SK-N-SH (cell line): ENCODE measurements around the gene LMX1A. TPM values are rescaled to one million over a fixed set of nuclear protein-coding genes. Genes with fewer than 3 reads are reported as not detected.

Experiments used
- CTCF ChIA-PET: fragments of 300-600, 350-600 bp; formaldehyde crosslinking; extraction: SDS; loops from one replicate; lab custom pipeline; 2021; lab: Yijun Ruan, JAX
- POLR2A ChIA-PET: fragments of 350-600 bp; sonication (Branson Sonifier 250); formaldehyde crosslinking; extraction: SDS; loops from one replicate; lab custom pipeline; 2020; ENCODE audit warnings: antibody characterized with exemption, inconsistent platforms; lab: Yijun Ruan, JAX
- DNase-seq: peaks from one replicate; pipeline ENCODE4 v3.0.0; 2012
- H2AFZ ChIP-seq: fragments of 200-600 bp; sonication (generic); 2 replicates; pipeline ENCODE4 v1.8.1; 2016; ENCODE audit warnings: antibody characterized with exemption, mild to moderate bottlenecking, low read depth
- H3F3A ChIP-seq: fragments of 200-600 bp; sonication (generic); replicated peaks from 2 replicates; pipeline ENCODE3; 2016; ENCODE audit warnings: antibody characterized with exemption, mild to moderate bottlenecking; ENCODE audit not compliant: insufficient read depth
- H3K27ac ChIP-seq, 2 experiments: fragments of 200-500 bp in 1 of 2; fragments of 200-600 bp in 1 of 2; sonication (Bioruptor generic) in 1 of 2; sonication (generic), shearing (Covaris generic) in 1 of 2; 2 replicates each; pipeline versions ENCODE4 v1.5.1 to v1.6.1; 2014 to 2016; ENCODE audit warnings: low read depth in 2 of 2, inconsistent platforms in 1 of 2, low read length in 1 of 2, mild to moderate bottlenecking in 1 of 2, mixed read lengths in 1 of 2
- H3K27me3 ChIP-seq: fragments of 200-600 bp; sonication (generic), shearing (Covaris generic); 2 replicates; pipeline ENCODE4 v1.6.1; 2016; ENCODE audit warnings: mixed run types; ENCODE audit not compliant: insufficient read depth
- H3K36me3 ChIP-seq, 2 experiments: fragments of 200-500 bp in 1 of 2; fragments of 200-600 bp in 1 of 2; sonication (Bioruptor generic) in 1 of 2; sonication (generic) in 1 of 2; replicated peaks in 1 of 2; 2 replicates each; pipeline versions ENCODE3 to v1.5.1; 2014 to 2016; ENCODE audit warnings: low read length in 1 of 2, mild to moderate bottlenecking in 1 of 2; ENCODE audit not compliant: insufficient read depth in 2 of 2, control insufficient read depth in 1 of 2
- H3K4me1 ChIP-seq, 2 experiments: fragments of 200-500 bp in 1 of 2; fragments of 200-600 bp in 1 of 2; sonication (Bioruptor generic) in 1 of 2; sonication (generic), shearing (Covaris generic) in 1 of 2; 2 replicates each; pipeline versions ENCODE4 v1.5.1 to v1.6.1; 2014 to 2016; ENCODE audit warnings: low read depth in 1 of 2, low read length in 1 of 2, mixed run types in 1 of 2; ENCODE audit not compliant: insufficient read depth in 2 of 2, control insufficient read depth in 1 of 2
- H3K4me2 ChIP-seq: fragments of 200-600 bp; sonication (generic), shearing (Covaris generic); 2 replicates; pipeline ENCODE4 v1.6.1; 2017; ENCODE audit warnings: mixed run types
- H3K4me3 ChIP-seq, 2 experiments: fragments of 200-500 bp in 1 of 2; fragments of 200-600 bp in 1 of 2; sonication (Bioruptor generic) in 1 of 2; sonication (generic), shearing (Covaris generic) in 1 of 2; 2 replicates each; pipeline versions ENCODE4 v1.5.1 to v1.8.1; 2014 to 2016; ENCODE audit warnings: low read depth in 2 of 2, inconsistent platforms in 1 of 2, low read length in 1 of 2, mild to moderate bottlenecking in 1 of 2, mixed read lengths in 1 of 2, moderate library complexity in 1 of 2
- H3K79me2 ChIP-seq: fragments of 200-600 bp; sonication (generic); 2 replicates; pipeline ENCODE4 v1.8.1; 2017; ENCODE audit warnings: mild to moderate bottlenecking; ENCODE audit not compliant: insufficient read depth
- H3K9ac ChIP-seq: fragments of 200-600 bp; sonication (generic); 2 replicates; pipeline ENCODE4 v1.6.1; 2017; ENCODE audit warnings: mixed run types
- H3K9me2 ChIP-seq: fragments of 200-600 bp; sonication (generic); 2 replicates; pipeline ENCODE4 v1.6.1; 2017; ENCODE audit warnings: mixed run types
- H3K9me3 ChIP-seq: fragments of 200-600 bp; sonication (generic); 2 replicates; pipeline ENCODE4 v1.6.1; 2017; ENCODE audit warnings: mixed run types, mild to moderate bottlenecking, moderate library complexity
- H4K20me1 ChIP-seq: fragments of 200-600 bp; sonication (generic); 2 replicates; pipeline ENCODE4 v1.6.1; 2017; ENCODE audit warnings: mild to moderate bottlenecking, mixed run types; ENCODE audit not compliant: insufficient read depth
- CHD2 ChIP-seq: fragments of 150-350 bp; IDR thresholded peaks from 2 replicates; pipeline ENCODE4 v1.6.1; 2018; ENCODE audit warnings: low read length; ENCODE audit not compliant: partially characterized antibody
- CTCF ChIP-seq: fragments of 200-600 bp; sonication (generic); IDR thresholded peaks from 2 replicates; pipeline ENCODE4 v1.6.1; 2017; ENCODE audit warnings: antibody characterized with exemption, mild to moderate bottlenecking, moderate library complexity
- ELF1 ChIP-seq: IDR thresholded peaks from 2 replicates; pipeline ENCODE4 v1.4.0; 2012
- EP300 ChIP-seq, 2 experiments: IDR thresholded peaks; 2 replicates each; pipeline versions ENCODE4 v1.4.0 to v1.6.1; 2012; ENCODE audit warnings: borderline replicate concordance in 1 of 2, low read depth in 1 of 2, low read length in 1 of 2
- FOXJ3 ChIP-seq: sonication (generic); formaldehyde crosslinking; IDR thresholded peaks from 2 replicates; pipeline ENCODE4 v1.5.1; 2020; ENCODE audit warnings: mild to moderate bottlenecking, missing genetic modification reagents
- MAX ChIP-seq: IDR thresholded peaks from 2 replicates; pipeline ENCODE4 v1.4.0; 2012; ENCODE audit warnings: low read depth
- MEF2A ChIP-seq: IDR thresholded peaks from 2 replicates; pipeline ENCODE4 v1.4.0; 2012; ENCODE audit warnings: low read depth, borderline replicate concordance
- MXI1 ChIP-seq: IDR thresholded peaks from 2 replicates; pipeline ENCODE4 v1.6.1; 2012; ENCODE audit warnings: mild to moderate bottlenecking, low read depth, low read length, improper control_type of control experiment
- PBX3 ChIP-seq: IDR thresholded peaks from 2 replicates; pipeline ENCODE4; 2012
- RAD21 ChIP-seq: IDR thresholded peaks from 2 replicates; pipeline ENCODE4 v1.6.1; 2012; ENCODE audit warnings: mild to moderate bottlenecking, low read length
- RCOR1 ChIP-seq: fragments of 150-350 bp; IDR thresholded peaks from 2 replicates; pipeline ENCODE4 v1.6.1; 2017; ENCODE audit warnings: antibody characterized with exemption, low read length
- RXRA ChIP-seq: IDR thresholded peaks from 2 replicates; pipeline ENCODE4 v1.4.0; 2012; ENCODE audit warnings: low read depth, mild to moderate bottlenecking, borderline replicate concordance
- SMC3 ChIP-seq: IDR thresholded peaks from 2 replicates; pipeline ENCODE4 v1.6.1; 2012; ENCODE audit warnings: low read depth, low read length, improper control_type of control experiment
- TAF1 ChIP-seq: IDR thresholded peaks from 2 replicates; pipeline ENCODE4 v1.6.1; 2012; ENCODE audit warnings: low read depth, mild to moderate bottlenecking, low read length, moderate library complexity, borderline replicate concordance
- ZBTB33 ChIP-seq: IDR thresholded peaks from 2 replicates; pipeline ENCODE4 v1.4.0; 2012; ENCODE audit warnings: low read depth, borderline replicate concordance
- WGBS: methylation state at CpG from one replicate; pipeline ENCODE4 v1.1.6; 2017; ENCODE audit warnings: low lambda C conversion rate; 5-methylcytosine and 5-hydroxymethylcytosine counted together
- polyA plus RNA-seq, 3 experiments: library from polyadenylated mRNA; depleted of rRNA; stranded (reverse); fragments of >200 nt; gene quantifications; 2 replicates each; pipeline ENCODE4 v1.2.3, GENCODE V29; 2012

Gene LMX1A
- polyA plus RNA-seq, 1 of the 3 experiments (the other 2 are of a cell fraction) = not detected

GRCh38 chr1:165152727-165153126 lies 203.8 kb downstream of the LMX1A start:
- ChIA-PET POLR2A (no interaction called here), CTCF (interaction anchor here (0.9 to 1.1 kb wide), 2 partner anchors 8 to 216 kb away, joined by 3 to 5 read pairs; no protein-coding TSS in a partner anchor)
- H3K36me3 ChIP-seq = no peaks in the 10 kb centered on the region
- no peaks in the 10 kb centered on the region for H3K9me3 ChIP-seq
- no peak overlapping the region for H3K4me3 ChIP-seq
- no peak overlapping the region for H2AFZ ChIP-seq
- H3K9me2 ChIP-seq = no peaks in the 10 kb centered on the region
- no peaks in the 10 kb centered on the region for H3K79me2 ChIP-seq
- peak; percentile 5 for DNase-seq
- no peaks in the 10 kb centered on the region for H3K27me3 ChIP-seq
- TF ChIP-seq MXI1 = no peak
- TF ChIP-seq MEF2A = no peak
- no peak for TF ChIP-seq RXRA
- TF ChIP-seq RAD21 = no peak; the same call in 1 of the 2 replicates
- TF ChIP-seq FOXJ3 (CRISPR knock-in tag) = no peak
- no peak for TF ChIP-seq CTCF
- TF ChIP-seq SMC3 = no peak
- no peak for TF ChIP-seq PBX3
- TF ChIP-seq TAF1 = no peak
- TF ChIP-seq ZBTB33 = no peak
- no peak for TF ChIP-seq MAX
- TF ChIP-seq CHD2 = no peak
- TF ChIP-seq ELF1 = no peak
- TF ChIP-seq EP300 (IDR thresholded peaks at IDR 0.05; ENCODE audit: borderline replicate concordance in 1 of 2, low read depth in 1 of 2, low read length in 1 of 2) = no peak
- TF ChIP-seq RCOR1 = no peak
- WGBS = 8% methylated on average over 3 of the region's 3 CpGs
- no peak overlapping the region for H3K9ac ChIP-seq
- H3K4me1 ChIP-seq = no peaks in the 10 kb centered on the region
- H3K27ac ChIP-seq = no peak overlapping the region
- H3K4me2 ChIP-seq = no peak overlapping the region
- H4K20me1 ChIP-seq = no peaks in the 10 kb centered on the region
- no peaks in the 10 kb centered on the region for H3F3A ChIP-seq
